Measurements from ENCODE around the gene FOXD1.
"Not testable (repeated sequence)": the region's sequence is repeated elsewhere in the genome, so short reads cannot be mapped to it uniquely, and the experiment has no call there.

The FOXD1 gene

DNA sequence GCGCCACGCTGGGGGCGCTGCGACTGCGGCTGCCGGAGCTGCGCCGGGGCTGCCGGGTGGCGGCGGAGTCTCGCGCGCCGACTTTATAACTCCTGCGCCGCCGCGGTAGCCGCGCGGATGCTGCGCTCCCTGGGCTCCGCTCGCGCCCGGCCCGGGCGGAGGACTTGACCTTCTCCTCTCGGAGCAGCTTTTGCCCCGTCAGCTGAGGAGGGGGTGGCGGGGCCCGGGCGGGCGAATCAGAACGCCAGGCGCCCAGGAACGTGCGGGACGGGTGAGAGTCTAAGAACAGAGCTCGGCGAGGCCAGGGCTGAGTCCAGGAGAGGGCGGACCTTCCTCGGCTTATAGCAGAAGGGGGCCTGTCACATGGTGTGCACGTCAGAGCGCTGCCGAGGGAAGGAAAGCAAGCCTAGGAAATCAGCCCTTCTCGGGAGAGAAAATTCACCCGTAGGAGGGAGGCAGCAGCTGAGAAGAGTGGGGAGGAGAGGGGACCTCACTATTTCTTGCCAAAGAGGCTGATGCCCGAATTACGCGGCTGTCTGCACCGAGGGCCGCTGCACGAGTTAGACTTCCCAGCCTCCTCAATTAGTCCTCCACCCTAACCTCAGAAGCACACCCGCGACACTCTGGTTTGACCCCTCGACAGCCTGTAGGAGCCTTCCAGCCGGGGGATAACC, at the start of gene FOXD1:
Gene FOXD1 (minus strand): TSS at position 315 of the 674 bp plus-strand sequence. CDS start 415 bp downstream, outside the sequence.
- no peak for DNase-seq (ENCODE audit: extremely low spot score, insufficient read length, low read depth)
- no peak for FAIRE-seq

DNA sequence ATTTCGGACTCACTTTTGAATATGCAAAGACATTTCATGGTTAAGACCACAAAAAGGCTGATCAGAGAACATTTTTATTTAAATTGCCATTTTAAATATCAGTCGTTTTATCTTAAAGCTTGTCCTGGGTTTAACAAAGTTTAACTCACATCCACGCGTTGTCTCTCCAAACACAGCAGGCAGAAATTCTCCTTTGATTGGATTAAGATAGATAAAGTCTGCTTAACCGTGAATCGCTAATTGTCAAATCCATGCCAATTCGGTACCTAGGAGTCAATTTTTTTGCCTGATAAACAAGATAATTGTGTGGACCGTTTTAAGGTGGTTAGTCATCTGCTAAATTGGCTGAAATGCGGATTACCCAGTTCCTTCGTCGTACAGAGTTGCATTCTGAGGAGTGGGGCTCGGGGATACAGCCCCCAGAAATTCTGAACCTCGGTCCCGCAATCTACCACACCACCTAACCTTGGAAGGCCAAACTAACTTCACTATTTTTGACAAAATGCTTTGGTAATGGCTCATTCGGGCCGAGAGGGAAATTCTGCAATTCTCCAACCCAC, 49.0 kb upstream of the FOXD1 start:
- no peak for DNase-seq (ENCODE audit: extremely low spot score, insufficient read length, low read depth)
- FAIRE-seq = no peak

DNA sequence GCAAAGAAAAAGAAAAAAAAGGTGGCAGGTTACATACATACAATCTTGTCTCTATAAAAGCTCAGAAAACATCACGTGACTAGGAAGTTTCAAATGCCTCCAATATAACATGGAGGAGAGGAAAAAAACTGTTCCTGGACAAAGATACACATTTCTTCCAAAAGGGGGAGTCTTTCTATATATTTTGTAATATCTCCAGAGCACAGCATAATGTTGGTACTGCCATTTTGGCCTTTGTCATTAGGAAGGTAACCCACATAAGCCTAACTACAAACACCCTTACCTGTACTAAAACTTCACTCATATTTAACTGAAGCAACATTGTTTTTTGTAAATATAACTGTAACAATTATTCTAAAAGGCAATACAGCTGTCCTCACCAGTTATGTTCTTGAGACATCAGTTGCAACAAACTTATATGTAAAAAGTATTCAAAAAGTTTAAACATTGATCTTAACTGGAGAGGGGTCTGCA, 48.4 kb upstream of the FOXD1 start:
- FAIRE-seq (no peak), DNase-seq (ENCODE audit: extremely low spot score, insufficient read length, low read depth) (peak; percentile 4)

DNA sequence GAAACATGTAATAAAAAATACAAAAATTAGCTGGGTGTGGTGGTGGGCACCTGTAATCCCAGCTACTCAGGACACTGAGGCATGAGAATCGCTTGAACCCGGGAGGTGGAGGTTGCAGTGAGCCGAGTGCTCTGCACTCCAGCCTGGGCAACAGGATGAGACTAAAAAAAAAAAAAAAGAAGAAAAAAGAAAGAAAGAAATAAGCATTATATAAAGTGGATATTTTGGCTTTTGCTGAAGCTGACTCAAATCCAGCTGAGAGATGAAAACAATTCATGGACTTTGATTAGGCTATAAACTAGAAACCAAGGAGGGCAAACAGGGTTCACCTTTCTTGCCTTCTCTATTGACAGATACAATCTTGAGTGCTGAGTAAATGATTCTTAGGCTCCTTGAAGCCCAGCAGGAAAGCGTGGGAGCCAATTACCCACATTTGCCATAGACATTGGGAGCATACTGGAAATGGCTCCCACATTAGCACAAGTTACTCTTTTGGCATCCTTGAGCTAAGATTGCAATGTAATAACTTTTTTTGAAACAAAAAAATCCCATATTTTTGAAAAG, 47.3 kb upstream of the FOXD1 start:
- no peak for FAIRE-seq

DNA sequence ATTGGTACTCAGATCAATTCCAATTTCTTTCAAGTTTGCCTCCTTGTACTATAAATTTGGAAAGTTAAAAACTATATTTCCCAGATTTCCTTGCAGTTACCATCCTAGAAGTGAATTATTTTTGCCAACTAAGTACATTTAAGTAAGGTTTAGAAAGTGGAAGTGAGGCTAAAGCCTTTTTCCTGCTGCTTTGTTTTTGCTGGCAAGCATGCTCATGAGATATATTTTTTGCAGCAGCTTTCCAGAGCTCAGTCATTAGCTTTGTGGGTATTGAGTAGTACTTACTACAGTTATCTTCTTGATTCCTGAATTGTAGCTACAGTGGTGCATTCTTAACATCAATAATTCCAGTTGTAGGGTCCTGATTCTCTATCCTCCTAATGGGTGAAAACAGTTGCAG, 46.1 kb upstream of the FOXD1 start:
- DNase-seq (ENCODE audit: extremely low spot score, insufficient read length, low read depth) = no peak
- no peak for FAIRE-seq

More for the DNA sequence above, 47.3 kb upstream of the FOXD1 start:
- no peak for DNase-seq (ENCODE audit: extremely low spot score, insufficient read length, low read depth)

DNA sequence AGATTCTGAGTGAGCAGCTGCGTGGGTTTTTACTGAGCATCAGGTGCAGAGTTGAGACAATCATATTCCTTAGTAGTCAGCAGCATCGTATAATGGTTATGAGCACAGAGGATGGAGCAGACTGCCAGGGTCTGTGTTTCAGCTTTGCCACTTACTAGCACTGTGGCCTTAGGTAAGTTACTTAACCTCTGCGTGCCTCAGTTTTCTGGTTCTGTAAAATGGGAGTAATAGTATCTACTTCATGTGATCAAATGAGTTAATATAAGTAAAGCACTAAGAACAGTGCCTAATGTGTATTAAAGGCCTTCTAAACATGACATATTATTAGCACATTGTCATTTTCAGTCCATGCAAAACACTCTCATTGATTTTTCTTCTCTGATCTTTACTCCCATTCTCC, 44.8 kb upstream of the FOXD1 start:
- FAIRE-seq (no peak), DNase-seq (ENCODE audit: extremely low spot score, insufficient read length, low read depth) (no peak)

DNA sequence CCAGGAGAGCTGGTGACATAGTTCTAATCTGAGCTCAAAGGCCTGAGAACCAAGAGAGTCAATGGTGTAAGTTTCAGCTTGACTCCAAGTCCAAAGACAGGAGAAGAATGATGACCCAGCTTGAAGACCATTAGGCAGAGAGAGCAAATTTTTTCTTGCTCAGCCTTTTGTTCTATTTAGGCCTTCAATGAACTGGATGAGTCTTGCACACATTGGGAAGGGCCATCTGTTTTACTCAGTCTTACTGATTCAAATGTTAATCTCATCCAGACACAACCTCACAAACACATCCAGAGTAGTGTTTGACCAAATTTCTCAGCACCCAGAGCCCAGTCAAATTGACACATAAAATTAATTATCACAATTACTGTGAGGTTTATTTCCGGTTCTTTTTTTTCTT, 42.6 kb upstream of the FOXD1 start:
- no peak for FAIRE-seq
- DNase-seq (ENCODE audit: extremely low spot score, insufficient read length, low read depth) = no peak

DNA sequence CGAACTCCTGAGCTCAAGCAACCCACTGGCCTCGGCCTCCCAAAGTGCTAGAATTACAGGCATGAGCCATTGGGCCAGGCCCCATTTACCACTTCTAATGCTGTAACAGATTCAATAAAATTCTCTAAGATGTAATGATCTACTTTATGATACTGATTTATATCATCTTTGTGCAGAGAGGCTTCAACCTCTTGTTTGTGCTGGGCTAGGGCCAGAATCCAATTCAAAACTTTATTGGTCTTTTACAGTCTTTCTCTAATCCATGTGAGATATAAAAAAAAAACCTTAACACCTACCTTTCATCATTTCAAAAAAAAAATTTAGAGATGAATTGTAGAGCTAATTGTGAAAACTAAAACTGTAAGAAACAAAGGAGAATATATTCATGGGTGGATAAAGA, 41.5 kb upstream of the FOXD1 start:
- FAIRE-seq = no peak

DNA sequence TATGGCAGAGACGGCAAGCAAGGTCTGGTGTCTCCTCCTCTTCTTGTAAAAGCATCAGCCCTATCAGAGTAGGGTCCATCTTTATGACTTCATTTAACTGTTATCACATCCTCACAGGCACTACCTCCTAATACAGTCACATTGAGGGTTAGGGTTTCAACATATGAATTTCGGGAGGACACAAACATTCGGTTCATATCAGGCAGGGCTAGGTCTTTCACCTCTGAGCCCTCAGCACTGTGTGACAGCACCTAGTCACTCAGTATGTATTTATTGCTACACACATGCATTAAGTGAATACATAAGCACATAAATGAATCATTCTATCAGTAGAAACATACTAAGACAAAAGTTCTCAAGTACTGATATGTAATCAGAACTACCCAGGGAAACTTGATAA, 40.2 kb upstream of the FOXD1 start:
- peak; percentile 38 for FAIRE-seq
- DNase-seq (ENCODE audit: extremely low spot score, insufficient read length, low read depth) = no peak

More for the DNA sequence above, 41.5 kb upstream of the FOXD1 start:
- DNase-seq (ENCODE audit: extremely low spot score, insufficient read length, low read depth) = no peak

DNA sequence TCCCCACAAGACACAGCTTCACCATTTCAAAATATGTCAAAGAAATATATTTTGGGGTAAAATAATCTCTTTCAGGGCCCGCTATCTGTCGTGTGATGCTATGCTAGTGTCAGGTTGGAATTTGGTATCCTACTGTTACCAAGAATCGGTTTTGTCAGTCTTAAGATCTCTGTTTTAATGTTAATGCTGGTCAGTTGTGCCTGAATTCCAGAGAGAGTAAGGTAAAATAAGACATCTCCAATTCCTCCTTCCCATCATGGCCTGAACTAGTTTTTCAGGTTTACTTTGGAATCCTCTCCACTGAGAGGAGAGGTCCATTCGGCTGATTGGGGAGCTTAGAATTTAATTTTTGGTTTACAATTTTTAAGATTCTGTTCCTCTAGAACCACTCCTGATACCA, 39.2 kb upstream of the FOXD1 start:
- no peak for DNase-seq (ENCODE audit: extremely low spot score, insufficient read length, low read depth)
- FAIRE-seq = no peak

DNA sequence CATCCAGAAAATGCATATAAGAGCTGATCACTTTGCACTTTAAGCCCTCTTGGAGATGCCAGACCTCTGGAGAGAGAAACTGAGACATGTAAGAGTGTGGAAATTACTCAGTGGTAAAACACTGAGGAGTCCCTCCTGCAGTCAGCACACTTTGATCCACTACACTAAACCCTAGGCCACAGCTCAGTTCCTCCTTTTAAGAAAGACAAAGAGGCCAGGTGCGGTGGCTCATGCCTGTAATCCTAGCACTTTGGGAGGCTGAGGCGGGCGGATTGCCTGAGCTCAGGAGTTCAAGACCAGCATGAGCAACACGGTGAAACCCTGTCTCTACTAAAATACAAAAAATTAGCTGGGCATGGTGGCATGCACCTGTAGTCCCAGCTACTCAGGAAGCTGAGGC, 38.7 kb upstream of the FOXD1 start:
- FAIRE-seq; DNase-seq (ENCODE audit: extremely low spot score, insufficient read length, low read depth): not testable (repeated sequence)

DNA sequence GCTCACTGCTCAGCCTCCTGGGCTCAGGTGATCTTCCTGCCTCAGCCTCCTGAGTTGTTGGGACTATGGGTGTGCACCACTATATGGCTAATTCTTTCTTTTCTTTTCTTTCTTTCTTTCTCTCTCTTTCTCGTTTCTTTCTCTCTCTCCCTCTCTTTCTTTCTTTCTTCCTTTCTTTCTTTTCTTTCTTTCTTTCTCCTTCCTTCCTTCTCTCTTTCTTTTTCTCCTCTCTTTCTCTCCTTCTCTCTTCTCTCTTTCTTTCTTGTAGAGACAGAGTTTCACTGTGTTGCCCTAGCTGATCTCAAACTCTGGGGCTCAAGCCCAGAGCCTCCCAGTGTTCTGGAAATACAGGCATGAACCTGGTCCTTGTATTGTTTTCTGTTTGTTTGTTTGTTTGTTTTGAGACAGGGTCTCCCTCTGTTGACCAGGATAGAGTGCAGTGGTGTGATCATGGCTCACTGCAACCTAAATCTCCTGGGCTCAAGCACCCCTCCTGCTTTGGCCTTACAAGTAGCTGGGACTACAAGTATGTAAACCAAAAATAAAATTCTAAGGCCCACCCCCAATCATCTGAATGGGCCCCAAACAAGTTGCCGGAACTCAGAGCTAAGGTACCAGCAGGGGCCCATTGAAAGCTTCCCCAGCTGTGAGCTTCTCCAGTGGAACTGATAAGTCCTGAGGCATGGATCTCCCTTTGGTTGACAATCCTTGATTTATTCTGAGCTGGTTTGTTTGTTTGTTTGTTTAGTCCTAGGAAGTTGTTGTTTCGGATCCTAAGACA, 37.7 kb upstream of the FOXD1 start:
- FAIRE-seq (no peak), DNase-seq (ENCODE audit: extremely low spot score, insufficient read length, low read depth) (no peak)

DNA sequence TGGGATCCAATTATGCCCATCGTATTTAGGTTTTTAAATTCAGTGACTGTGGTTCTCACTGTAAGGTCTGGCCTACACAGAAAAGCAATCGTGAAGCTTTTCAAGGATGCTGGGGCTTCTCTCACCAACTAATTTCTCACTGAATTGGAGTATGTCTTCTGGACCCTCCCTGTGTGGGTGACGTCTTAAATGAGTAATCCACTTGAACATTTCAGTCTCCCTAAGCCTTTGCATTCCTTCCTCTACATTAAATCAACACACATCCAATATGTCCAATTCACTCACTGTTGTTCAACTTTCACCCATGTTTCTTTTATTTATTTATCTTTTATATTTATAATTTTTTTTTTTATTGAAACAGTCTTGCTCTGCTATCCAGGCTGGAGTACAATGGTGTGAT, 37.1 kb upstream of the FOXD1 start:
- no peak for DNase-seq (ENCODE audit: extremely low spot score, insufficient read length, low read depth)
- FAIRE-seq = no peak

DNA sequence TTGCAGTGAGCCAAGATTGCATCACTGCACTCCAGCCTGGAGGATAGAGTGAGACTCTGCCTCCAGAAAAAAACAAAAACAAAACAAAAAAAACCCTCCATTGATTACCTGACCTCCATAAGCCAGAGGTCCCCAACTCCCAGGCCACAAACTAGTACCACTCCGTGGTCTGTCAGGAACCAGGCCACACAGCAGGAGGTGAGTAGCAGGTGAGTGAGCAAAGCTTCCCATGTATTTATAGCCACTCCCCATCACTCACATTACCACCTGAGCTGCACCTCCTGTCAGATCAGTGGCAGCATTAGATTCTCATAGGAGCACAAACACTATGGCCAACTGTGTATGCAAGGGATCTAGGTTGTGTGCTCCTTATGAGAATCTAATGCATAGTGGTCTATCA, 35.9 kb upstream of the FOXD1 start:
- FAIRE-seq = no peak
- no peak for DNase-seq (ENCODE audit: extremely low spot score, insufficient read length, low read depth)

DNA sequence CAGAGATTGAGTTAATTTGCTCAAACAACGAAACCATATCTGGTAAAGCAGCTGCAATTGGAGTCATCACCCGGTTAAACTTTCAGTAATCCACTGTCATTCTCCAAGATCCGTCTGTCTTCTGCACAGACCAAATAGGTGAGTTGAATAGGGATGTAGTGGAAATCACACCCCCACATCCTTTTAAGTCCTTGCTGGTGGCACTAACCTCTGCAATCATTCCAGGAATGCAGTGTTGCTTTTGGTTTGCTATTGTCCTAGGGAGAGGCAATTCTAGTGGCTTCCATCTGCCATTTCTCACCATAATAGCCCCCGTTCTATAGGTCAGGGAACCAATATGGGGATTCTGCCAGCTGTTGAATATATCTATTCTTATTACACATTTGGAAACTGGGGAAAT, 35.1 kb upstream of the FOXD1 start:
- no peak for DNase-seq (ENCODE audit: extremely low spot score, insufficient read length, low read depth)
- no peak for FAIRE-seq

DNA sequence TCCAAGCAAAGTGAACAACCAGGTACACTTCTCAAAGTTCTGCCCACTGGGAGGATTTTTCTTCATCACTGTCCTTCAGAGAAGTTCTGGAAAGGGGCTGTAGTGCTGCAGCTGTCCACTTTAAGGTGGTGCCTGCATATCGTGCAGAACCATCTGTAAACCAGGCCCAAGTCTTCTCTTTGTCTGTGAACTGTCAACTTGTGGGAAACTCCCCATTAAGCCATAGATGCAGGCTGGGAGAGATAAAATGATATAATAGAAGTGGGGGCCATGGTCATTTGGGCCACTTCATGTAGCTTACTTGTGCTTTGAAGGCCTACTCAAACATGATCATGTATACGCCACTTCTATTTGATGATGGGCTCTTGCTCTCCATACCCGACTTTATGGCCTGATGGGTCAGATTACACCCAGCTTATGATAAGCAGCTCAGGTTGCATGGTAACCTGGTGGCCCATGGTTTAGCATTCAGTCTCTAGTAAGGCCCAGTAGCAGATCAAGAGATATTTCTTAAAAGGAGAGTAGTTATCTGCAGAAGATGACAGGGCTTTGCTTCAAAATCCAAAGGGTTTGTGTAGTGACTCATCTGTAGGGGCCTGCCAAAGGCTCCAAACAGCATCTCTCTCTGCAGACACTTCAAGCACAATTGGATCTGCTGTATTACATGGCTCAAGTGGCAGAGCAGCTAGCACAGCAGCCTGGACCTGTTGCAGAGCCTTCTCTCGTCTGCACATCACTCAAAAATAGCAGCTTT, 34.0 kb upstream of the FOXD1 start:
- DNase-seq (ENCODE audit: extremely low spot score, insufficient read length, low read depth) (no peak), FAIRE-seq (no peak)

DNA sequence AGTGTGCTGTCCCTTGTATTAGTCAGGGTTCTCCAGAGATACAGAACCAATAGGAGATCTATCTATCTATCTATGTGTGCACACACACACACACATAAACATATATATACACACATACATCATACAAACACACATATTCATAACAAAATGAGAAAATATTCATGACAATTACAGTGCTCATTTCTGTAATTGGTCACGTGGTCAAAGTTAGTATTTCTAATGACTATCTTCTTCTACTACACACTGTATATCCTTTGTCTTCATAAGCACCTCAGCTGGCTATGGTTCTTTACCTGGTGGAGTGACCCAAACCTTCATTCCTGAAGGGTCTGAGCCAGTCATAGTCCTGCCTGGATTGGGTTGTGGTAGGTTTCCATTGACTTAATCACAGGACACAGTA, 31.9 kb upstream of the FOXD1 start:
- DNase-seq (ENCODE audit: extremely low spot score, insufficient read length, low read depth) = no peak

DNA sequence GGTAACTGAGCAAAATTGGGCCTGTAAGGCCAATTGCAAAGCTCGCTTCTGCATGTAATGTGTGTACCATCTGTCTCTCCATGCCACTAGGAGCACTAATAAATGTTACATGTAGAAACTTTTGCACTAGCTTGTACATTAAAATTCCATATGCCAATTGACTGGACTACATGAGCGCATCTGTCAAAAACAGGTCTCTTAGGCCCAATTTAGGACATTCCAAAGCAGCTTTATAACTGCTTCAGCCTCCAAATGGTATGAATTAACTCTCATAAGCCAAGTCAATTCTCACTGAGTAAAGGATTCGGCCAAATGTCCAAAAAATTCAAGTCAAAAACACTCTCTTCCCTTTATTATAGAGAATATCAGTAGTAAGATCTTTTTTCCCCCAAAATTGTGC, 23.5 kb upstream of the FOXD1 start:
- FAIRE-seq = no peak
- no peak for DNase-seq (ENCODE audit: extremely low spot score, insufficient read length, low read depth)

More for the DNA sequence above, 31.9 kb upstream of the FOXD1 start:
- FAIRE-seq = no peak

DNA sequence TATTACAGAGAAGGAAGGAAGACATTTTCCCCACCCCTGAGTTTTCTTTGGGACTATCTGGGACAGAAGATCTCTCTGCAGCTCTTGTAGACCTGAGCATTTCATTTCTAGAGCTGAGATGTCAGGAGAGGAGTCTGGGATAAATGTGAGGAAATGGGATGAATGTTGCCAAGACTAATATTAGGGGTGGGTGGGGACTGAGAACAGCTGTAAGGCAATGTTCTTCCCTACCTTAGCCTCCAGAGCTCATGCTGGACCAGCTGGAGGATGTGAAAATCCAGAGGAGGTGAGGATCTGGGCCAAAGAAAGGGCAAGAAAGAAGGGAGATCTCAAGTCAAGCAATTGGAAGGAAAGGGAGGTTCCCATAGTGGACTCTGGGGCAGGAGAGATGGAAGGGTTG, 23.1 kb upstream of the FOXD1 start:
- no peak for FAIRE-seq
- no peak for DNase-seq (ENCODE audit: extremely low spot score, insufficient read length, low read depth)

DNA sequence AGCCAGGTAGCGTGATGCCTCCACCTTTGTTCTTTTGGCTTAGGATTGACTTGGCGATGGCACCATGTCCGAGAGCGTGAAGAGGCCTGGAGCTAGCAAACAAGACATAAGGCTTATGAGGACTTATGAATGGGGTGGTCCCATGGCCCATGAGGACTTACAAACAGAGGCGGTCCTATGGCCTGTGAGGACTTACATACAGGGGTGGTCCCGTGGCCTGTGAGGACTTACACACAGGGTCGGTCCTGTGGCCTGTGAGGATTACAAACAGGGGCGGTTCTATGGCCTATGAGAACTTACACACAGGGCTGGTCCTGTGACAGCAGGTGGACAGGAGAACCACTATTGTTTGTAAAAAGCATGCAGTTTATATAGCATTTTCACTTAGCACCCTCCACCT, 21.3 kb upstream of the FOXD1 start:
- no peak for DNase-seq (ENCODE audit: extremely low spot score, insufficient read length, low read depth)
- no peak for FAIRE-seq
